Activated naive CD8-positive, alpha-beta T cell treated with anti-CD3 and anti-CD28 coated beads for 36 hours (primary cell): ENCODE measurements around the gene SEMA4D. TPM values are rescaled to one million over a fixed set of nuclear protein-coding genes. Genes with fewer than 3 reads are reported as not detected.

ENCODE experiments used
- DNase-seq: peaks from one replicate; pipeline ENCODE4 v3.0.0; 2021
- H3K27ac Mint-ChIP-seq: one replicate; pipeline ENCODE4 v1.8.0; 2022; ENCODE audit warnings: mild to moderate bottlenecking, moderate library complexity, mixed read lengths
- H3K27me3 Mint-ChIP-seq: one replicate; pipeline ENCODE4 v1.8.0; 2022; ENCODE audit warnings: mild to moderate bottlenecking, mixed read lengths
- H3K36me3 Mint-ChIP-seq: one replicate; pipeline ENCODE4 v1.8.0; 2021; ENCODE audit warnings: mild to moderate bottlenecking, mixed read lengths
- H3K4me1 Mint-ChIP-seq: one replicate; pipeline ENCODE4 v1.8.0; 2021; ENCODE audit warnings: mixed read lengths
- H3K4me3 Mint-ChIP-seq: one replicate; pipeline ENCODE4 v1.8.0; 2022; ENCODE audit warnings: mild to moderate bottlenecking, moderate library complexity, mixed read lengths
- H3K9me3 Mint-ChIP-seq: one replicate; pipeline ENCODE4 v1.8.0; 2022; ENCODE audit warnings: mixed read lengths
- total RNA-seq, 2 experiments: library from RNA; stranded (reverse); gene quantifications; one replicate each; pipeline ENCODE4 v1.2.3, GENCODE V29; 2021

Gene SEMA4D
- total RNA-seq, 2 experiments from 2014 or later: 239 to 245 TPM

GRCh38 chr9:89370593-89370992, 127.3 kb downstream of the SEMA4D start:
- no peak overlapping the region for H3K27ac Mint-ChIP-seq
- no peaks in the 10 kb centered on the region for H3K27me3 Mint-ChIP-seq
- no peaks in the 10 kb centered on the region for H3K9me3 Mint-ChIP-seq
- DNase-seq: no peak
- H3K4me3 Mint-ChIP-seq: no peak overlapping the region
- H3K36me3 Mint-ChIP-seq: peaks cover 6% of the 10 kb centered on the region
- peaks cover 13% of the 10 kb centered on the region for H3K4me1 Mint-ChIP-seq

- Mint-ChIP-seq H3K27me3 (no peaks in the 10 kb centered on the region), H3K9me3 (no peaks in the 10 kb centered on the region), H3K4me3 (no peak overlapping the region), H3K36me3 (peaks cover 9% of the 10 kb centered on the region), H3K4me1 (peaks cover 6% of the 10 kb centered on the region), H3K27ac (no peak overlapping the region)
- no peak for DNase-seq
Observed at GRCh38 chr9:89368978-89369377, 128.9 kb downstream of the SEMA4D start.

- H3K36me3 Mint-ChIP-seq: peaks cover 9% of the 10 kb centered on the region
- no peaks in the 10 kb centered on the region for H3K9me3 Mint-ChIP-seq
- DNase-seq: no peak
- peaks cover 6% of the 10 kb centered on the region for H3K4me1 Mint-ChIP-seq
- no peaks in the 10 kb centered on the region for H3K27me3 Mint-ChIP-seq
- H3K27ac Mint-ChIP-seq: peak overlapping the region; percentile 18
- no peak overlapping the region for H3K4me3 Mint-ChIP-seq
Observed at GRCh38 chr9:89368550-89368949, 129.4 kb downstream of the SEMA4D start.

GRCh38 chr9:89367726-89368437, 130.0 kb downstream of the SEMA4D start:
- no peak overlapping the region for H3K4me3 Mint-ChIP-seq
- H3K27ac Mint-ChIP-seq: peak overlapping the region; percentile 18
- H3K9me3 Mint-ChIP-seq: no peaks in the 10 kb centered on the region
- no peaks in the 10 kb centered on the region for H3K27me3 Mint-ChIP-seq
- peaks cover 6% of the 10 kb centered on the region for H3K4me1 Mint-ChIP-seq
- H3K36me3 Mint-ChIP-seq: peaks cover 9% of the 10 kb centered on the region
- no peak for DNase-seq

GRCh38 chr9:89367281-89367680, 130.6 kb downstream of the SEMA4D start:
- Mint-ChIP-seq H3K9me3 (no peaks in the 10 kb centered on the region), H3K4me3 (no peak overlapping the region), H3K27ac (no peak overlapping the region), H3K4me1 (peaks cover 6% of the 10 kb centered on the region), H3K36me3 (peaks cover 6% of the 10 kb centered on the region), H3K27me3 (no peaks in the 10 kb centered on the region)
- no peak for DNase-seq

- Mint-ChIP-seq H3K27ac (no peak overlapping the region), H3K27me3 (no peaks in the 10 kb centered on the region), H3K9me3 (no peaks in the 10 kb centered on the region), H3K4me1 (peaks cover 6% of the 10 kb centered on the region), H3K36me3 (peaks cover 6% of the 10 kb centered on the region), H3K4me3 (no peak overlapping the region)
- DNase-seq: no peak
Observed at GRCh38 chr9:89366711-89367110, 131.2 kb downstream of the SEMA4D start.

- Mint-ChIP-seq H3K36me3 (peaks cover 15% of the 10 kb centered on the region), H3K9me3 (no peaks in the 10 kb centered on the region), H3K4me1 (peaks cover 6% of the 10 kb centered on the region), H3K27ac (peak overlapping the region; percentile 55), H3K27me3 (no peaks in the 10 kb centered on the region), H3K4me3 (no peak overlapping the region)
- no peak for DNase-seq
Observed at GRCh38 chr9:89365532-89365912, 132.4 kb downstream of the SEMA4D start.

- no peak for DNase-seq
- peaks cover 20% of the 10 kb centered on the region for H3K36me3 Mint-ChIP-seq
- peak overlapping the region; percentile 34 for H3K27ac Mint-ChIP-seq
- H3K27me3 Mint-ChIP-seq: no peaks in the 10 kb centered on the region
- H3K4me1 Mint-ChIP-seq: peaks cover 6% of the 10 kb centered on the region
- no peak overlapping the region for H3K4me3 Mint-ChIP-seq
- H3K9me3 Mint-ChIP-seq: no peaks in the 10 kb centered on the region
Observed at GRCh38 chr9:89364666-89365531, 133.0 kb downstream of the SEMA4D start.

GRCh38 chr9:89363921-89364665, 133.8 kb downstream of the SEMA4D start:
- DNase-seq: no peak
- Mint-ChIP-seq H3K27me3 (no peaks in the 10 kb centered on the region), H3K27ac (peak overlapping the region; percentile 34), H3K9me3 (no peaks in the 10 kb centered on the region), H3K4me3 (no peak overlapping the region), H3K4me1 (peaks cover 6% of the 10 kb centered on the region), H3K36me3 (peaks cover 22% of the 10 kb centered on the region)

GRCh38 chr9:89363311-89363670, 134.6 kb downstream of the SEMA4D start:
- Mint-ChIP-seq H3K27ac (no peak overlapping the region), H3K4me3 (no peak overlapping the region), H3K27me3 (no peaks in the 10 kb centered on the region), H3K4me1 (peaks cover 6% of the 10 kb centered on the region), H3K36me3 (peaks cover 26% of the 10 kb centered on the region), H3K9me3 (no peaks in the 10 kb centered on the region)
- DNase-seq: no peak

GRCh38 chr9:89362647-89363310, 135.1 kb downstream of the SEMA4D start:
- H3K36me3 Mint-ChIP-seq: peaks cover 27% of the 10 kb centered on the region
- no peaks in the 10 kb centered on the region for H3K9me3 Mint-ChIP-seq
- H3K4me3 Mint-ChIP-seq: no peak overlapping the region
- H3K4me1 Mint-ChIP-seq: peaks cover 6% of the 10 kb centered on the region
- H3K27ac Mint-ChIP-seq: no peak overlapping the region
- H3K27me3 Mint-ChIP-seq: no peaks in the 10 kb centered on the region
- DNase-seq: no peak

GRCh38 chr9:89361816-89362646, 135.9 kb downstream of the SEMA4D start:
- no peak for DNase-seq
- Mint-ChIP-seq H3K4me1 (peaks cover 13% of the 10 kb centered on the region), H3K27me3 (no peaks in the 10 kb centered on the region), H3K27ac (no peak overlapping the region), H3K9me3 (no peaks in the 10 kb centered on the region), H3K4me3 (no peak overlapping the region), H3K36me3 (peaks cover 33% of the 10 kb centered on the region)

GRCh38 chr9:89361031-89361430, 136.9 kb downstream of the SEMA4D start:
- Mint-ChIP-seq H3K36me3 (peaks cover 41% of the 10 kb centered on the region), H3K9me3 (no peaks in the 10 kb centered on the region), H3K27ac (no peak overlapping the region), H3K27me3 (no peaks in the 10 kb centered on the region), H3K4me3 (no peak overlapping the region), H3K4me1 (peaks cover 11% of the 10 kb centered on the region)
- no peak for DNase-seq

GRCh38 chr9:89360465-89360864, 137.4 kb downstream of the SEMA4D start:
- no peak for DNase-seq
- peaks cover 42% of the 10 kb centered on the region for H3K36me3 Mint-ChIP-seq
- H3K4me3 Mint-ChIP-seq: no peak overlapping the region
- H3K27me3 Mint-ChIP-seq: no peaks in the 10 kb centered on the region
- H3K4me1 Mint-ChIP-seq: peaks cover 11% of the 10 kb centered on the region
- H3K27ac Mint-ChIP-seq: peak overlapping the region; percentile 46
- no peaks in the 10 kb centered on the region for H3K9me3 Mint-ChIP-seq
